Eye (tissue), 1 donor: ENCODE results near the gene GRK5.

Source experiments
- DNase-seq: peaks from one replicate; pipeline ENCODE4 v3.0.0-alpha.2; 2015

Gene GRK5

DNA sequence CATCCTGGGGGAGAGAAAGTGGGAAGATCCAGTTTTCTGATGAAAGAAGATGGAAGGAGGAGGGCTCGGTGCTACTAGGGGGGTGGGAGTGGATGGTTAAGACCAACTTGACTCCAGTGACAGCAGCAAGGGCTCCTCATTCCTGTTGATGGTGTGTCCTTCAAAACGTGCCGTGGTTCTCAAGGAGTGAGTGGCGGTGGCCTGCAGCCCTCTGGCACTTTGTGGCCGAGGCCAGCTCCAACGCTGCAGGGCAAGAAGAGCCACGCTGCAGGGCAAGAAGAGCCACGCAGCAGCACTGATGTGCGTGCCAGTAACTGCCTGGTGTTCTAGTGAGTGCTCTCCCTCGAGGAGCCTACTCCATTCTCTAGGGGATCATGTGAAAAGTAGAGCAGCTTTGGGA lies 72.1 kb downstream of the GRK5 start:
- DNase-seq = no peak

DNA sequence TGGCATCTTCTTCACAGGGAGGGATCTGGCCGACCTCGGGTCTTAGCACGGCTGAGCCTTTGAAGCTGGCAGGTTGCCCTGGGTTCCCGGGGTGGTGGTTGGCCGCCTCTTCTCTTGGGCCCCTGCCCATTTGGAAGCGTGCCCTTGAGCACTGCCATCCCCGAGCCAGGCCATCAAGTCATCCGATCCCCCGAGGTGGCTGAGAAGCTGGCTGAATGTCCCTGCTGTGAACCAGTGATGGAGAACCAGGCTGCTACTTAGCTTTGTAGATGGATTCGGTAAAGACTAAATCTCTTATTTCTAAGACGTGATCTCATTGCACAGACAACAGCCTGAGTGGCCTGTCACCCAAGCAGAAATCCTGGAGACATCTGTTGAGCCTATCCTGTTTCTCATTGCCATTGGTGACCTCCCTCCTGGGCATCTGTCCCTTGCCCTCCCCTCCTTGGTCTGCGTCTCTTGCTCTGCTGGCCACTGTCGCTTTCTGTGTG lies 74.3 kb downstream of the GRK5 start:
- peak; percentile 25 for DNase-seq

DNA sequence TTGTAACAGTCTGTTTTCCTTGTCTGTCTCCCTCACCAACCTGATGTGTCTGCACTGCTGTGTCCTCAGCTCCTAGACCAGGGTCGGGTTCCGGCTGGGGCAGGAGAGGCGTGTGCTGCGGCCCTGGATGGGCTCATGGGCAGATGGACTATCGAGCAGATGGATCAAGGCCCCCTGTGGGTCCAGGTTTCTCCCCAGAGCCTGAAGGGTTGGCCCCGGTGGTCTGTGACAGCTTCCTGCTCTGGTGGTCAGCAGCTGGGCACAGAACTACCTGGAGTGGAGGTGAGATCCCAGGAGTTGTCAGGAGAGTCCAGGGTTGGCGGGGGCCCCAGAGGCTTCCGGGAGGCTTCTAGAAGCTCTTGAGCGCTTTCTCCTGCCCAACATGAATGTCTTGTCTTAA lies 75.1 kb downstream of the GRK5 start:
- DNase-seq = no peak

DNA sequence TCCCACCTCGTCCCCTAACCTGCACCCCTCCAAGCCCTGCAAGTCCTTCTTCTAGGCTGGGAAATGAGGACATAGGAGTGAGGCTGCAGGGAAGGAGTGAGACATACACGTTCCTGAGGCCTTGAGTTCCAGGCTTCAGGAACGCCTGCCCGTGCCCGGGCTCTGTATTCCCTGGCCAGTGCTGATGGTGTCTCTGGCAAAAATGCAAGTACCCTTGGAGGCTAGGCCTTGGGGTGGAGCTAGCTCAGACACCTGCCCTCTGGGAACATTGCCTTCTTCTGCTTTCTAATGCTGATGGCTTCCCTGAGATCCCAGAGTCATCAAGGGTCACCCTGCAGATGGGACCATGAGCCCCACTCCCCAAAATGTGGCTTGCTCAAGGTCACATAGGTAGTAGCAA lies 76.0 kb downstream of the GRK5 start:
- no peak for DNase-seq

DNA sequence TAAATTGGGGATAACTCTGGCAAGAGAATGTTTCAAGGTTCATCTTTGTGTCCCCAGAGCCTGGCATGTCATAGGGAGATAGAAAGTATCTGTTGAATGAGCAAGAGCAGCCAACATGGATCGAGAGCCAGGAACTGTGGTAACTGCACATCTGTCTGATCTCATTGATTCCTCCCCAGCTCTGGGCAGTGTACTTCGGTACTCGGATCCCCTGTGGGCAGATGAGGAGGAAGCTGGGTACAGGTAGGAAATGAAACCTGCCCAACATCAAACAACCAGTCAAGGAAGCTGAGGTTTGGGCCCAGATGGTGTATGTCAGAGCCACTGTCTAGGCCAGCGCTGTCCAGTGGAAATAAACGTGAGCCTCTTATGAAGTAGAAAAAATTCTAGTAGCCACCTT lies 76.4 kb downstream of the GRK5 start:
- no peak for DNase-seq

DNA sequence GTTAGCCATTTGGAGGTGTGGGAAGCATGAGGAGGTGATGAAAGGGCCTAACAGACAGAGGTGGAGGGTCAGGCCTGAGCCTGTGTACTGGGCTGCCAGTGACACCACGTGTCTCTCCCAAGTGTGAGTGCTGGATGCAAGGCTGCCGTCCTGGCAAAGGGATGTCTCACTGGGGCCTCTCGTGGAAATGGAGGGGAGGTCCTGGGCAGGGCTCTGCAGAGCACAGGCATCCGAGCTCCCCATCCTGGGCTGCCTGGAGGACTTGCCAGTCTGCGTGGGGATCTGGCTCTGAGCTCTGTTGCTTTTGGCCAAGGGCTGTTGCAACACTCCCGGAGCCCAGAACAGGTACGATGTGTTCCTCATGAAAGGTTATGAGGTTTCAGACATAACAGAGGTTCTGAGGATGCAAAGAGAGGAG lies 77.3 kb downstream of the GRK5 start:
- DNase-seq = no peak

DNA sequence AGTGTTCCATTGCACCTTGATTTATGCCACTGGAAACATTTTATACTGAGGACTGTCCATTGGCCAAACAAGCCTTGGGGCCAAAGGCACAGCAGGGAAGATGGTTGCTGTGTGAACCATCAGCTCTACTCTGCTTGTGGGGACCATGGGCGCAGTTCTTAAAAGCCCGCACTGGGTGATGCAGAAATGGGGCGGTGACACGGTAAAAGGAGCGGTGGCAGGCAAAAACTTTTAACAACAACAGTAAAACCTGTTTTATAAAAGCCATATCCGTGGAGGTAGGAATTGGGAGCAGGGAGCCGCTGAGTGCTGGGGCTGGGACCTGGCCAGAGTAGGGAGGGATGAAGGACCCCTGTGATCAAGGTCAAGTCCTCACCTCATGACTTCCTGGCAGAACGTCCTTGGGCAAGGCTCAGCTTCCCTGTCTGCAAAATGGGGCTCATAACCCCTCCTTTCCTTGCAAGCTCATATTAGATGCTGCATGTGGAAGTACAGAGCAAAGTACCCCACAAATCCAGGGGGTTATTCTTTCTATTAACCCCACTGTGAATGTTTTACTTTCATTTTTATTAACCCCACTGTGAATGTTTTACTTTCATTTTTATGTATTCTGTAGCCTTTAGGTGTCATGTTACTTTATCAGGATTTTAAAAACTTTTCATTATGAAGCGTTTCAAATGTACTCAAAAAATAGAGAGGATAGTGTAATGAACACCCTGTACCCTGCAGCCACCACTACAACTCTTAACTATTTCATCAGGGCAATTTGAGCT lies 78.3 kb downstream of the GRK5 start:
- no peak for DNase-seq

DNA sequence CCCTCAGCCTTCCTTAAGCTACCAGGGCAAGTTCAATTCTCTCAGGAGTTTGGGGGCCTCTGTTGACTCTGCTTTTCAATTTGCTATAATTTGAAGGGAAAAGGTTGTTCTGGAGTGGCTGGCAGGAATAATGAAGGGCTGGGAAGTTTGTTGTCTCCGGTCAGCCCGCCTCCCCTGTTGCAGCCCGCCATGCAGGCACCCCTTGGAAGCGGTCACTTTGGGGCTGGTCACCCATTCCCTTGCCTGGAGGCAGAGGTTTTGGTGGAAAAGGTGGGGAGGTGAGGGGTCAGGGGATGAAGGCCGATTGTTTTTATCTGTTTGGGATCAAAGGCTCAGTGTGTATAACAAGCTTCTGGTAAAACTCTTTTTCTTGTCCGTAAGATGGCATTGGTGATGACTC lies 79.1 kb downstream of the GRK5 start:
- no peak for DNase-seq

DNA sequence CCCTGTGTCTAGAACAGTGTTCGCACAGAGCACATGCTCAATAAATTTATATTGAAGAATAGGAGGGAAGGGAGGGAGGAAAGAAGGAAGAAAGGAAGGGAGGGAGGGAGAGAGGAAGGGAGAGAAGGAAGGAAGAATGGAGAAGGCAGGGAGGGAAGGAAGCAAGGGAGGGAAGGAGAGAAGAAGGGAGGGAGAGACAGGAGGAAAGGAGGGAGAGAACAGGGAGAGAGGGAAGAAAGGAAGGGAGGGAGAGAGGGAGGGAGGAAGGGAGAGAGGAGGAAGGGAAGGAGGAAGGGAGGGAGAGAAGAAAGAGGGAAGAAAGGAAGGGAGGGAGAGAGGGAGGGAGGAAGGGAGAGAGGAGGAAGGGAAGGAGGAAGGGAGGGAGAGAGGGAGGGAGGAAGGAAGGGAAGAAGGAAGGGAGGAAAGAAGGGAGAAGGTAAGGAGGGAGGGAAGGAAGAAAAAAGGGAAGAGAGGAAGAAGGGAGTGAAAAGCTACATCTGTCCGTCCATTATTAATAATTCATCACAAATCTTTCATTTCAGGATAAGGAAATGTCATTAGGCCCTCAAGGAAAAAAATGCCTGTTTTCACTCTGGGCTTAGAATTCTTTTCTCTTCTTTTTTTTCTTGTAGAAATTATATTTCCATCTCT lies 79.7 kb downstream of the GRK5 start:
- no peak for DNase-seq

DNA sequence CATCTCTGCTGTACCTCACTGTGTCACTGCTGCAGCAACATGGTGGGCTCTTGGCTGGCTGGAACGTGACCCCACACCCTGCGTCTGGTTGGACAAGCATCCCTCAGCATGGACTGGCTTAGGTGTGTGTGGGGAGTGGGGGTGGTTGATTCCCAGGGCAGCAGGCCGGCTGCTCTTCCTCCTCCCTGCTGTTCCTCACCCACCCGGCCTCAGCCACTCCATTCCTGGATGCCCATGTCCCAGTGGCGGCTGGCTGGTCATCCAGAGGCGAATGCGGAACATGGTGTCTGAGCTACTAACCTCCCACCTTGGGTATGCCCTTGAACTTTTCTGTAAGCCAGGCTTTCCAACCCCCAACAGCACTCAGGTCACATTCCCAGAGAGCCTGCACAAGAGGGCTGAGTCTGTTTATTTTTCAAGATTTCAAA lies 81.2 kb downstream of the GRK5 start:
- no peak for DNase-seq

DNA sequence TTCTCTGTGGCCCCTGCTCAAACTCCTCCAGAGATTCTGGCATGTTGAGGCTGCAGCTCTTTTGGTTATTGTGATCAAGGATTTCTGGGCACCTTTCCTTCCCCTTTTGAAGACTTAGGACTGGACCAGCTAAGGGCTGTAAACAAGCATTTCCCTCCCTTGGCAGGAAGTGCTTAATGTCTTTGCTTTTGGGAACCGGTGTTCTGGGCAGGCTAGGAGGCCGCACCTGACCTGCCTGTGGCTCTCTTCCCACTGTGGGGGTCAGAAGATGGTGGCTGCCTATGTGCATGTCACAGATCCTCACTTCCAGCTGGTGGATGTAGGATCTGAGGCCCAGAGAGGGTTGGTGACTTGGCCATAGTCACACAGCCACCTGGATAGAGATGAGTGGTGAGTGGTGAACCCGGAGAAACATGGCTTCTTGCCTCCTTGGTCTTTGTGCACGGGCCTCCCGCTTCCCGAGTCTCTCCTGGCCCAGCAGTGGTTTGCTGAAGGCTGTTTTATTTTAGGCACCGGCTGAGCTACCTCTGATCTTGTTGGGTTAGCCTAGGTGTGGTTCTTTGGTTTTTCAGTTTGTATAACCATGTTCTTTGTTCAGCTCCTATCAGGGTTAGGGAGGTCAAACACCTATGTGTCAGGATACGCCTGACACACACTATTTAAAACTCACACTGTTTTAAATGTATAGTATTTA lies 82.0 kb downstream of the GRK5 start:
- no peak for DNase-seq

DNA sequence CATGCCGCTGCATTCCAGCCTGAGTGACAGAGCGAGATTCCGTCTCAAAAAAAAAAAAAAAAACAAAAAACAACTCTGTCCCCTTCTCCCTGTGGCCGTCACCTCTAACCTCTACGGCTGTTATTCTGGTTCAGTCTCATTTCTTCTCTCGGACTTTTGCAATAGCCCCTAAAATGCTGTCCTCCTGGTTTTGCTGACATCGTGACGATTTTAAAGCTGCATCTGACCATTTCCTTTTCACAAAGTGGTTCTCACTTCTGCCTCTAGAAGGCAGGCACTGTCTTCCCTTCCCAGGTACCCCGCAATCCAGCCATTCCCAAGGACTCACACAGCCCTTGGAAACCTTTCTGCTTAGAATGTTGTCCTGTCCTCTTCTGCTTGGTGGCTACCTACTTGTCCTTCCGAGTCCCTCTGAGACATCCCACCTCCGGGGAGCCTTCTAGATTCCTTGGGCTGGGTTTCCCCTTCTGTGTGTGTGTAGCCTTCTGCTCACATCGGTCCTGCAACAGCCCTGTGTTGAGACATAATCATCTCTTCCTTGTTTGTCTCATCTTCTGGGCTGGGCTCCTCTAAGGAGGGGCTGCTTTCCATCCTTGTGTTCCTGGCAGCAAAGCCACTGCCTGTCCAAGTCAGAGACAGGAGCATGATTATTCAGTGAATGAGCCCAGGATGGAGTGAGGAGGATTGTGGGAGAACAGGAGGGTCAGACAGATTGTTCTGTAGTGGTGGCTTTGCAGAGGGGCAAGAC lies 83.1 kb downstream of the GRK5 start:
- no peak for DNase-seq

DNA sequence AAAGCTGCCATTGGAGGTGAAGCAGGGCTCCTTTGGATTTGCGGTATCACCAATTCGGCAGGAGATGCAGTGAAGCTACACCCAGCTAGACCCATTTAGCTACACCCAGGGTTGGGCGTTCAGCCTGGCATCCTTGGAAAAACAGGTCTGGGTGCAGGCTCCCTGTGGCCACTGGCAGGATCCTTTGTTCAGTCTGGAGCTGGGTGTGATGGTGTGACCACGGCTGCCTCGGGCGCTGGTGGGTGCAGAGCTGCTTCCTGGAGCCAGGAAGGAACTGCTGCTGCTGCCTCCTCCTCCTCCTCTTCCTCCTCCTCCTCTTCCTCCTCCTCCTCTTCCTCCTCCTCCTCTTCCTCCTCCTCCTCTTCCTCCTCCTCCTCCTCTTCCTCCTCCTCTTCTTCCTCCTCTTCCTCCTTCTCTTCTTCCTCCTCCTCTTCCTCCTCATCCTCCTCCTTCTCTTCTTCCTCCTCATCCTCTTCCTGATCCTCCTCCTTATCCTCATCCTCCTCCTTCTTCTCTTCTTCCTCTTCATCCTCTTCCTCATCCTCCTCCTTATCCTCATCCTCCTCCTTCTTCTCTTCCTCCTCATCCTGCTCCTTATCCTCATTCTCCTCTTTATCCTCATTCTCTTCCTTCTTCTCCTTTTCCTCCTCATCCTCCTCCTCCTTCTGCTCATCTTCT lies 84.0 kb downstream of the GRK5 start:
- DNase-seq = peak; percentile 8

DNA sequence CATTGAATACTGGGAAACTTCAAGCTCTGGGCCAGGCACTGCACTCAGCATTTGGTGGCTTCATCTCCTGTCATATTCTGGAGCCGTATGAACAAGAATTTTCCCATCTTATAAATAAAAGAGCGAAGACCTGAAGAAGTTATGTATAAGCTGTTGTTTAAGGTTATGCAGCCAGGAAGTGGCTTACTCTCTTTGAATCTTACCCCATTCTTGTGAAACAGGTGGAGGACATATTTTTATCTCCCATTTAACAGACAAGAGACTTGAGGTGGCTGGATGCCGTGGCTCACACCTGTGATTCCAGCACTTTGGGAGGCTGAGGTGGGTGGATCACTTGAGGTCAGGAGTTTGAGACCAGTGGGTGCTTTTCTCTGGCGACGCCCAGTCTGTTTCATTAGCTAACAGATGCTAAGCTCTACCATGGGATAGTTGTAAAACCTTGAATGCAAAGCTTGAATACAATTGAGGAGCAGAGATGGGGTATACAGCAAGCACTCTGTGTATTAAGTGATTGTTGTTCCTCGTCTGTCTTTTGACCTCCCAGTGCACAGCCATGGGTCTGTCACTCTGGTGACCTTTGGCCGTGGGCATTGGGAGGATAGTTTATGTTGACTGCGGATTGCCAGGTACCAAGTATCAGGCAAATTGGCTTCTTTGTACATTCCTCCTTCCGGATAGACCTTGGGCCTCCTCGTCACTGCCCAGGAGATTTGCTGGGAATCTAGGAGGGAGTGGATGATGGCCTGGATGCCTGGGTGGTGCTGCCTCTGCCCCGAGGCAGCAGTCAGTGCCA lies 85.8 kb downstream of the GRK5 start:
- DNase-seq = no peak

DNA sequence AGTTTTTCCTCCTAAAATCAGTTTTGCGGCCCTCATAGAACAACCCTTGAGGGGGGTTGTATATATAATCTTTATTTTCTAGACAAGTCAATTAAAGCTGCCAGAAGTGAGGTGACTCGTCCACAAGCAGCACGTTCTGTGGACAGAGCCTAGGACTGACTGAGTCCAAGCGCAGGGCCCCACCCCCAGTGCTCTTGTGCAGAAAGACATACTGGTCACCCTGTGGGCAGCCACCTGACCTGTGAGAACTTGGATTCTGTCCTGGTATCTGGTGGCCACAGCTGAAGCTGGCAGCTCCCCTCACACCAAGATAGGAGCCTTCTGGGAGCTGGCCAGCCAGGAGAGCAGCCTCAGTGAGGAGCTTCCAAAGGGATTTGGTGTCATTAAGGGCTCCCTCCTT lies 89.3 kb downstream of the GRK5 start:
- DNase-seq = no peak

DNA sequence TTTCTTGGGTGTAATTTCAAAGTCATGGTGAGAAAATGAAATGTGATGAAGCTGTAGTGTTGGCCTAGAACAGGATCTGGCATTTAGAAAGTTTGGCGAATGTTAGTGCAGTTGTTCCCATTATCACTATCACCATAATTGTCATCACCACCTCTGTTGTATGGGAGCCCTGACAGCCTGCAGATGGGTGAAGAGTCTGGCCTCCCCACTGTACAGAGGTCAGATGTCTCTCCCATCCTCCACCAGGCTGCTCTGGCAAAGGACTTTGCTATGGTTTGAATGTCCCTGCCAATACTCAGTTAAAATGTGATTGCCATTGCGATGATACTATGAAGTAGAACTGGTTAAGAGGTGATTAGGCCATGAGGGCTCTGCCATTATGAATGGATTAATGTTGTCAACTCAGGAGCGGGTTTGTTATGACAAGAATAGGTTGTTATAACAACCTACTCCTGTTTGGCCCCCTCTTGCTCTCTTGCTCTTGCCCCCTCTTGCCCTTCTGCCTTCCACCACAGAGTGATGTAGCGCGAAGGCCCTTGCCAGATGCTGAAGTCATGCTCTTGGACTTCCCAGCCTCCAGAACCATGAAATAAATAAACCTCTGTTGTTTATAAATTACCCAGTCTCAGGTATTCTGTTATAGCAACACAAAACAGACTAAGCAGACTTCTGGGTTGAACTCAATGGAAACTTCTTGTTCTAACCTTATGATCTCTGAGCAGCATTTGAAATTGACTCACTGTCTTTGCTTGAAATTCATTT lies 90.0 kb downstream of the GRK5 start:
- no peak for DNase-seq

DNA sequence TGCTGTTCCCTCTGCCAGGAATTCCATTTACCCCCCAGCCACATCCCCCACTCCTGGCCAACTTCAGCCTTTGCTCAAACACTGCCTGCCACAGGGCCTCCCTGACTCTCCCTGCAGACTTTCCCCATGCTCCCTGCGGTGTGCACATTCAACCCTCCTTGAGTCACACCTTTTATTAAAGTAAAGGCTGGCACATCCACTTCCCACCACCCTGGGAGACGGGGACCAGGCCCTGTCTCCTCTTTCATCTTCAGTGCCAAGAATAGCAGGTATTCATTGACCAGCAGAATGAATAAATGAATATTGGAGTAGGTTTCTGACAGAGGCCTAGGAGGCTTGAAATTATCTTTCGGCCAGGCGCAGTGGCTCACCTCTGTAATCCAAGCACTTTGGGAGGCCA lies 91.4 kb downstream of the GRK5 start:
- no peak for DNase-seq

DNA sequence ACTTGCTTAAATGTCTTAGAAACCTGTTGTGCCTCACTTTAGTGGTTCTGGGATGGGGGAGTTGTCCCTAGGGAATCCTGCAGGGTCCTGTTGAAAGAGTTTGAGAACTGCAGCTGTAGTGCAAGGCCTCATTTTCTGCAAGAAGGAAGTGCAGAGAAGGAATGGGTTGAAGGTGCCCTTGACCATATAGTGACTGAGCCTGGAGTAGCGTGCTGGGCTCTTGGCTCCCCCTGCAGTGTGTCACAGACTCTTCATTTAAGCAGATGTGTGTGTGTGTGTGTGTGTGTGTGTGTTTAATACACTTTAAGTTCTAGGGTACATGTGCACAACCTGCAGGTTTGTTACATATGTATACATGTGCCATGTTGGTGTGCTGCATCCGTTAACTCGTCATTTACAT lies 92.2 kb downstream of the GRK5 start:
- DNase-seq = no peak

DNA sequence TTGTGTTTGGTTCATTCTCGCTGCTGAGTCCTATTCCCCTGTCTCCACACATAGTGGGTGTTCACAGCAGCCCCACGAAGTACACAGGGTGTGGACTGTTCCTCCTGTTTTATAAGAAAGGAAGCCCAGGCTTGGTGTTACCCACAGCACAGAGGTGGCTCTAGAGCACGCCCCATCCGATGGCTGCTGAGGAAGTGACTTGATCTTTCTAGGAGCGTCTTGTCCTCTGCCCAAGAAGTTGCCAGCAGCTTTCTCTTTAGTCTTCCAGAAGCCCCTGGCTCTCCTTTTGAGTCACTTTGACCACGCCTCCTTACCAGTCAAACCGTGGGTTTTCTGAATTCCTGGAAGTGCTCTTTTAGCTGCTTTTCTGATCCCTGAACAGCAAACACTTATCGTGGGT lies 94.0 kb downstream of the GRK5 start:
- DNase-seq = no peak

DNA sequence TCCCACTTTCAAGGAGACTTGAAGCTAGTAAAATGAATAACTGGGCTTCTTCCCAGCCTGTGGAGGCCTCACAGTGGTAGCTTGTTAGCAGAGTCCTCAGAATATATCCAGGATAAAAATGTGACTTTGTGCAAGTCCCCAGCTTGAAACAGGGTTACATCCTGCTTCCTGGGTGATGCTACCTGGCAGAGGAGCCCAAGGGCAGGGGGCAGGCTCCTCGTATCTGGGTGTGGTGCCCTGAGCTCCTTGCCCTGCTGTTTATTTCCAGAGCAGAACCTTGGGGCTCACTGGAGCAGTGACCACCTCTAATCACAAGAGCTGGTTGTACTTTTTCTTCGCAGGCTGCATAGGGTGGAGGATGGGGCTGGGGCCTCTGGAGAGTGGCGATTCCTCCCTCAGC lies 94.8 kb downstream of the GRK5 start:
- no peak for DNase-seq
